GM12875 (cell line): ENCODE data around the gene ALDH9A1.
"Not testable (repeated sequence)": the region's sequence is repeated elsewhere in the genome, so short reads cannot be mapped to it uniquely, and the experiment has no call there.

Source experiments
- H3K4me3 ChIP-seq: one replicate; pipeline ENCODE4 v1.5.1; 2011; ENCODE audit warnings: low read depth, low read length, control low read depth
- CTCF ChIP-seq: IDR thresholded peaks from 2 replicates; pipeline ENCODE4 v1.5.1; 2011; ENCODE audit warnings: low read depth, mild to moderate bottlenecking, control low read depth, inconsistent platforms, low read length, moderate library complexity, borderline replicate concordance; ENCODE audit not compliant: insufficient read depth

Gene ALDH9A1

DNA sequence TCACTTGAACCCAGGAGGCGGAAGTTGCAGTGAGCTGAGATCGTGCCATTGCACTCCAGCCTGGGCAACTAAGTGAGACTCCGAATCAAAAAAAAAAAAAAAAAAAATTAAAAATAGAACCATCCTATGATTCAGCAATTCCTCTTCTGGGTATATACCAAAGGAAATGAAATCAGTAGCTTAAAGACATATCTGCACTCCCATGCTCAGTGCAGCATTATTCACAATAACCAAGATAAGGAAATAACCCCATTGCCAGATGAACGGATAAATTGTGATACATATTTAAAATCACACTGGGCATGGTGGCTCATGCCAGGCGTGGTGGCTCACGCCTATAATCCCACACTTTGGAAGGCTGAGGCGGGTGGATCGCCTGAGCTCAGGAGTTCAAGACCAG, 23.8 kb downstream of the ALDH9A1 start:
- no peak for TF ChIP-seq CTCF
- no peak overlapping the region for H3K4me3 ChIP-seq

- no peak overlapping the region for H3K4me3 ChIP-seq
Observed at GRCh38 chr1:165671526-165671925, 26.8 kb downstream of the ALDH9A1 start.

GRCh38 chr1:165668184-165668583, 30.2 kb downstream of the ALDH9A1 start:
- TF ChIP-seq CTCF = no peak
- H3K4me3 ChIP-seq = no peak overlapping the region

More at GRCh38 chr1:165671526-165671925, 26.8 kb downstream of the ALDH9A1 start:
- no peak for TF ChIP-seq CTCF

DNA sequence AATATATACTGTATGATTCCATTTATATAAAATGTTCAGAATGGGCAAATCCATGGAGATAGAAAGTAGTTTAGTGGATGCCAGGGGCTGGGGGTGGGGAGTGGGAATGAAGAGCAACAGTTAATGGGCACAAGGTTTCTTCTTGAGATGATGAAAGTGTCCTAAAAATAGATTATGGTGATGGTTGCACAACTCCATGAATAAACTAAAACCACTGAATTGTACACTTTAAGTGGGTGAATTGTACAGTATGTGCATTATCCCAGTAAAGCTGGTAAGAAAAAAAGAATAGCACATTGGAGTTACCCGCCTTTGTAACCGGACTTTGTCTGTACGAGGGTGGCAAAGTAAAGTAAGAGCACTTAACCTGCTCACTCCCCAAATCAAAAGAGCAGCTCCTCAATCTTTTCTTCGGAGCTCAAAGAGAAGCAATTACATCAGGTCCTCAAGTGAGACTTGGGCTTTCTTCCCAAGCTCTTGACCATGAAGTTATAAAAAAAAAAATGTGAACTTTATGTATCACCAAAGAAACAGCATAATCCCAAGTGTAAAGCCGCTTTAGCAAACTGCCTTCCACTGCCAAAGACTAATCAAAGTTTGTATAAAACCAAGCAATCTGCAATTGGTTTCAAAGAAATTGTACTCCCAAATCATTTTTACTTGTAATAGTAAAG, 32.1 kb downstream of the ALDH9A1 start:
- H3K4me3 ChIP-seq = no peak overlapping the region
- TF ChIP-seq CTCF = no peak

- TF ChIP-seq CTCF = no peak
- no peak overlapping the region for H3K4me3 ChIP-seq
Observed at GRCh38 chr1:165662186-165662585, 36.2 kb downstream of the ALDH9A1 start.

DNA sequence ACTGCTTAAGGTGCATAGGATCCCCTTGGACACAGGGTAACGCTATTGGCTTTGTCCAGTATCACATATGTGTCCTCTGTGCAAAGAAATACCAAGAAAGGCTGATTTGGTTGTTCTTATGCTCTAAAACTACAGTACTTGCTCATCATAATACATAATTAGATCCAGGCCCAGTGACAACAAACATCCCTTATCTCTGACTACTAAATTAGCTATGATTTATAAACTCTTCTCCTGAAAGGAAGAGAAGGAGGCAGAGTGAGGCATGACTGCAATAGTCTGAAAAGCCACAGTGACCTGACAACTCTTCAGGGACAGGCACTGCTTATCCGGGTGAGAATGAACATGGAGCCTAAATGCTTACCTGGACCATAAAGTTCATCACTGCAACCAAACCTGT, 36.7 kb downstream of the ALDH9A1 start:
- no peak for TF ChIP-seq CTCF
- H3K4me3 ChIP-seq = no peak overlapping the region

GRCh38 chr1:165659581-165659895, 38.8 kb downstream of the ALDH9A1 start:
- H3K4me3 ChIP-seq = no peak overlapping the region
- TF ChIP-seq CTCF = no peak

- H3K4me3 ChIP-seq = not testable (repeated sequence)
Observed at GRCh38 chr1:165658766-165659580, 39.4 kb downstream of the ALDH9A1 start.
